ENCODE measurements around the gene PRR14L. TPM values are rescaled to one million over a fixed set of nuclear protein-coding genes. Genes with fewer than 3 reads are reported as not detected.

The PRR14L gene
- total RNA-seq, 3 donors from 2014 or later: 61.7 to 64.6 (median 63.5) TPM

GRCh38 chr22:31639436-31640039, 110.4 kb downstream of the PRR14L start:
- peak in 1 of 3 donors; percentile 55 for DNase-seq
- peak; percentile 77 for ATAC-seq
- intact Hi-C loops (cut with DNase I, micrococcal nuclease): loop anchor here in 1 of 2 donors (10.0 kb wide), 1 partner anchor 85 kb away; no protein-coding TSS in a partner anchor
- Histone ChIP-seq H3K9me3 (no peaks in the 10 kb centered on the region), H3K4me3 (no peak overlapping the region), H3K4me1 (ENCODE audit: low read depth) (peaks cover 10% of the 10 kb centered on the region), H3K36me3 (ENCODE audit: low read depth) (no peaks in the 10 kb centered on the region)
- no peak for TF ChIP-seq CTCF (IDR thresholded peaks at IDR 0.05)

GRCh38 chr22:31637891-31638618, 111.9 kb downstream of the PRR14L start:
- Histone ChIP-seq H3K9me3 (no peaks in the 10 kb centered on the region), H3K4me3 (no peak overlapping the region), H3K36me3 (ENCODE audit: low read depth) (no peaks in the 10 kb centered on the region), H3K4me1 (ENCODE audit: low read depth) (peaks cover 15% of the 10 kb centered on the region)
- DNase-seq (peak in 2 of 3 donors; percentile 42 to 54), ATAC-seq (peak; percentile 38)
- TF ChIP-seq CTCF (IDR thresholded peaks at IDR 0.05): no peak
- intact Hi-C loops (cut with DNase I, micrococcal nuclease): loop anchor here in 1 of 2 donors (10.0 kb wide), 1 partner anchor 83 kb away; no protein-coding TSS in a partner anchor

DNA sequence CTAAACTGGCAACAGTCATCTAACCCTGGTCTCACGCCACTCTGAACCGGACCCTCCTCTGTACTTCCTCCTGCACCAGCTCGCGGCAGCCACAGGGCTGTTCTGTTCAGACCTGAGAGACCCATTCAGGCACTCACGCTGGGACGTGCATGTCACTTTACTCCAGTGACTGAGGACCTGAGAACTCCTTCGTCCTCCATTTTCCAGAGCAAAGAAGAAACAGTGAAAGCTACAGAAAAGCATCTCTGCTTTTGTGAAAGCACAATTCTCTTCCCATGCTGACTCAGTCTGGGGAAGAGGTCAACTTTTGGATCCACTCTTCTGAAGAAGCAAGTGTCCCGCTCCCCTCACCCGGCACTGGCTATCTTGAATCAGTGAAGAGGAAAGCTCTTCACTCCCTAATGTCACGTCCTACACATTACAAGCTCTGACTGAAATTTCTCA, 112.5 kb downstream of the PRR14L start:
- TF ChIP-seq CTCF (IDR thresholded peaks at IDR 0.05): no peak
- Histone ChIP-seq H3K36me3 (ENCODE audit: low read depth) (no peaks in the 10 kb centered on the region), H3K9me3 (no peaks in the 10 kb centered on the region), H3K4me3 (no peak overlapping the region), H3K4me1 (ENCODE audit: low read depth) (peaks cover 15% of the 10 kb centered on the region)
- intact Hi-C loops (cut with DNase I, micrococcal nuclease): loop anchor here in 1 of 2 donors (10.0 kb wide), 1 partner anchor 83 kb away; no protein-coding TSS in a partner anchor
- DNase-seq (peak in 1 of 3 donors; percentile 69), ATAC-seq (peak; percentile 19)

GRCh38 chr22:31635638-31636306, 114.2 kb downstream of the PRR14L start:
- no peaks in the 10 kb centered on the region for H3K36me3 ChIP-seq (ENCODE audit: low read depth)
- H3K9me3 ChIP-seq: no peaks in the 10 kb centered on the region
- DNase-seq (peak in 1 of 3 donors; percentile 40), ATAC-seq (peak; percentile 21)
- no peak overlapping the region for H3K4me3 ChIP-seq
- intact Hi-C loops (cut with DNase I, micrococcal nuclease): loop anchor here in 1 of 2 donors (10.0 kb wide), 1 partner anchor 81 kb away; no protein-coding TSS in a partner anchor
- peaks cover 17% of the 10 kb centered on the region for H3K4me1 ChIP-seq (ENCODE audit: low read depth)
- TF ChIP-seq CTCF (IDR thresholded peaks at IDR 0.05): no peak

DNA sequence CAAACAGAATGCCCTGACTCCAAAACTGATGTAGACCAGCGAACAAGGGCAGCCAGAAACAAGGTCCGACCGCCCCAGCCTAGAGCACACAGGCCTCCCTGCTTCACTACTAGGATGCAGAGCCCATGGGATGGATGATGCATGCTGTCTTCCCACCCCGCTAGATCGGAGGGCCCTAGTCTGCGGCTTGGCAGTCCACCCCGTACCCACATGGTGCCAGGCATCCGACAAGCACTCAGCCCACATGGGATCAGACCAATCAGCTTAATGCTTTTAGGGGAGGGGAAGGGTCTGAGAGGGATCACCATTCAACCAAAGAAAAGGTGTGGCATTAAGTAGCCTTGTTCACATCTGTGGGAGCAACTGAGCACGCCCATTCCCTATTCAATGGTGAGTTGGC, 118.5 kb downstream of the PRR14L start:
- no peak overlapping the region for H3K4me3 ChIP-seq
- no peak for TF ChIP-seq CTCF (IDR thresholded peaks at IDR 0.05)
- ATAC-seq (no peak), DNase-seq (peak in 2 of 3 donors; percentile 28 to 47)
- no peaks in the 10 kb centered on the region for H3K9me3 ChIP-seq
- peaks cover 24% of the 10 kb centered on the region for H3K4me1 ChIP-seq (ENCODE audit: low read depth)
- H3K36me3 ChIP-seq (ENCODE audit: low read depth): no peaks in the 10 kb centered on the region
- intact Hi-C loops (cut with DNase I, micrococcal nuclease): loop anchor here (5.0 to 10.0 kb wide), 2 partner anchors 69 to 77 kb away; no protein-coding TSS in a partner anchor
